IgD-negative memory B cell (primary cell): Measurements from ENCODE around the gene ELF4. TPM values are rescaled to one million over a fixed set of nuclear protein-coding genes. Genes with fewer than 3 reads are reported as not detected.

ENCODE experiments used
- H3K27ac Mint-ChIP-seq, 3 donors: one replicate each; pipeline ENCODE4 v1.8.0; 2020 to 2022; ENCODE audit warnings: mild to moderate bottlenecking in 3 of 3, mixed read lengths in 3 of 3, moderate library complexity in 1 of 3
- H3K27me3 Mint-ChIP-seq: one replicate; pipeline ENCODE4 v1.8.0; 2021; ENCODE audit warnings: mixed read lengths
- H3K36me3 Mint-ChIP-seq: one replicate; pipeline ENCODE4 v1.8.0; 2020; ENCODE audit warnings: mild to moderate bottlenecking, mixed read lengths
- H3K4me1 Mint-ChIP-seq, 3 donors: one replicate each; pipeline ENCODE4 v1.8.0; 2020 to 2022; ENCODE audit warnings: mixed read lengths in 3 of 3, mild to moderate bottlenecking in 1 of 3
- H3K4me3 Mint-ChIP-seq, 4 donors: one replicate each; pipeline ENCODE4 v1.8.0; 2020 to 2022; ENCODE audit warnings: mild to moderate bottlenecking in 4 of 4, mixed read lengths in 4 of 4, moderate library complexity in 3 of 4
- H3K9me3 Mint-ChIP-seq, 3 donors: one replicate each; pipeline ENCODE4 v1.8.0; 2020 to 2021; ENCODE audit warnings: mixed read lengths in 3 of 3, mild to moderate bottlenecking in 1 of 3
- polyA plus RNA-seq: library from polyadenylated mRNA; unstranded; fragments of 300-500 nt; fragmentation: Illumina TruSeq; gene quantifications from one replicate; pipeline ENCODE4 v1.2.3, GENCODE V29; 2021

ELF4 gene
- polyA plus RNA-seq, 1 donor from 2014 or later: 15.6 TPM

- no peaks in the 10 kb centered on the region for H3K36me3 Mint-ChIP-seq
- no peak overlapping the region for H3K27ac Mint-ChIP-seq
- no peaks in the 10 kb centered on the region for H3K4me1 Mint-ChIP-seq
- peaks cover 2% of the 10 kb centered on the region for H3K27me3 Mint-ChIP-seq
- no peaks in the 10 kb centered on the region for H3K9me3 Mint-ChIP-seq
- no peak overlapping the region for H3K4me3 Mint-ChIP-seq
Measured at GRCh38 chrX:130018143-130018542, 92.2 kb downstream of the ELF4 start.

GRCh38 chrX:130015181-130015580 lies 95.1 kb downstream of the ELF4 start:
- Mint-ChIP-seq H3K4me1 (no peaks in the 10 kb centered on the region), H3K36me3 (no peaks in the 10 kb centered on the region), H3K9me3 (no peaks in the 10 kb centered on the region), H3K4me3 (no peak overlapping the region), H3K27ac (no peak overlapping the region), H3K27me3 (peaks cover 4% of the 10 kb centered on the region)

Other genes starting within 250 kb of the ELF4 start
- 15.9 TPM for gene UTP14A, start 204.3 kb downstream of the ELF4 start, polyA plus RNA-seq
- 3.2 TPM for gene BCORL1, start 127.9 kb downstream of the ELF4 start, polyA plus RNA-seq
- 26.2 TPM for gene AIFM1, start 55.3 kb upstream of the ELF4 start, polyA plus RNA-seq
- gene RAB33A, start 61.5 kb upstream of the ELF4 start, polyA plus RNA-seq: 11.3 TPM
- 1.9 TPM for gene ZNF280C, start 158.4 kb upstream of the ELF4 start, polyA plus RNA-seq
- gene SLC25A14, start 229.4 kb upstream of the ELF4 start, polyA plus RNA-seq: 6.7 TPM